M059J (cell line): ENCODE measurements around the gene FAM124B. TPM values are rescaled to one million over a fixed set of nuclear protein-coding genes. Genes with fewer than 3 reads are reported as not detected.
A peak's percentile ranks its signal among the peaks of the same experiment; 100 is the strongest.

Experiments
- DNase-seq: peaks from one replicate; pipeline ENCODE4 v3.0.0-alpha.2; 2012; ENCODE audit warnings: low read depth
- total RNA-seq: library from RNA; depleted of rRNA; stranded (reverse); fragments of >200 nt; shearing (Covaris generic); gene quantifications from 2 replicates; pipeline ENCODE4 v1.2.3, GENCODE V29; 2014; rRNA removed

The FAM124B gene, protein sequence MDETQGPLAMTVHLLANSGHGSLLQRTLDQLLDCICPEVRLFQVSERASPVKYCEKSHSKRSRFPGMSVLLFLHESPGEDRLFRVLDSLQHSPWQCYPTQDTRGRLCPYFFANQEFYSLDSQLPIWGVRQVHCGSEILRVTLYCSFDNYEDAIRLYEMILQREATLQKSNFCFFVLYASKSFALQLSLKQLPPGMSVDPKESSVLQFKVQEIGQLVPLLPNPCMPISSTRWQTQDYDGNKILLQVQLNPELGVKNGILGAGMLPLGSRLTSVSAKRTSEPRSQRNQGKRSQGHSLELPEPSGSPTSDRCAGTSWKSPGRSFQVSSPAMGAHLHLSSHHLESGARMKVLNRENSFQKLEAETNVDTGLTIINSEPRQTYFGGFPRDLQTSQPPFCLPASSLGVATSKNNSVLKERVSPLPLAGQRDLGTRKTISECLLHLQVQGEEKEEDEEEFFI
- total RNA-seq = 0.12 TPM in 1 of 2 replicates, not detected in the other

DNA sequence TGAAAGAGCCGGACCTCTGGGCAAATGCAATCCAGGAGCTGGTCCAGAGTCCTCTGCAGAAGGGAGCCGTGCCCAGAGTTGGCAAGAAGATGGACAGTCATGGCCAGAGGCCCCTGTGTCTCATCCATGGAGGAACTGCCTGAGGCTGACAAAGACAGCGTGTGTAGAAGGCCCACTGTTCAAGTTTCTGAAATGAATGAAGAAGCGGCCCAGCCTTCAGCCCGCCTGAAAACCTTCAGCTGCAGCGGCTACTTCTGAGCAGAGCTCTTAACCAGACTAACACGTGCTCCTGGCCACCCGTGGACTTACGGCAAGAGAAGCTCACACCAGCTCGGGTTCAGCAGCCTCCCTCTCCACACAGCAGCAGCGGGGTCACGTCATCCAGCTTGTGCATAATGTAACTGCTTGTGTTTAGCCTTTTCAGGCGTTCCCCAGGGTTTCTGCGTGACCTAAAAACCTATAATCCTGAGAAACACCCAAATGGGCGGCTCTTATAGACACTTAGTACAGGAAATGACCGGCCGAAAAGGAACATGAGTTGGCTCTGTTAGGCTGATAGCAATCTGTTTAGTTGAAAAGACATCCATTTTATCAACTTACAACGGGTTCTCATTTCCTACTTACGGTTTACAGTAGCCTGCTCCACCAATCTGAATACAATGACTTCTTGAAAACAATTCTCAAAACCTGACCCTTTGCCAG lies at the start of gene FAM124B:
Gene FAM124B, minus strand, starts transcription at position 467 of the 702 bp plus-strand sequence. Its CDS starts 339 bp downstream, at position 128.
- DNase-seq = peak; percentile 73

DNA sequence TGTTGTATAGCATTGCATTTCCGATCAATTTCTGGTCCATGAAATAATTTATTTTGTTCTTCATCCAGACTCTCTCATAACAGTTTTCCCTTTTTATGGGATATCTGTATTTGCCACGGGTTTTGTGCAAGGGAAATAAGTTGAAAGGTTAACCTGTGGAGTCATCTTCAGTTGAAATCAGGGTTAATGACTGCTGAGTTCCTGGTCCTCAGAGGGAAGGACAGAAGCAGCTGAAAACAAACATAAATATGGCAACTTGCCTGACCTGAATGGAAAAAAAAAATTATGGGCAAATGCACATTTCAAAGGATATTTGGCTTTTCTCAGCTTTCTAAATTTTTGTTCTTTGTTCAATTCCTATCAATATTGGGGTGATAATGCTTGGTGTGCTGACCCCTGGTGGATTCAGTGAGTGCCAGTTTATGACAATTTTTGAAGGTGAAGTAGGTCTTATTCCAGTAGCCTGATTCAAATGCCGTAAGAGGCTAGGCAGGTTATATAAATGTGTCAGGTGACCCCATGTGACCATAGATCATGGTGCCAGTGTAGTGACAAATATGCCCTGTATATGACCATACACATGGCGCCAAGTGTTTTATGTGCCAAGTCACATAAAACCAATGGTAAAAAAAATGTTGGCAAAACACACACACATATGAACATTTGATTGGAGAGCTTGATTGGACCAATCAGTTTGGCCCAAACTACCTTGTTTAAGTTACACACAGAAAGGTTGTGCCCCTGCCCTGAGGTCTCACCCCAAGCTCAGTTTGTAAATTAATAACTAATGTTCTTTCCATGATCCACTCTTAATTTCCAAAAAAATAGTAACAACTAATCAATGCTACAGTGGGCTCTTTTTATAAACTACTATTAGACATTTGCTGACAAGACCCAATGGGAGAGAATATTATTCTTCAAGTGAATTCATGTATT lies 47.6 kb upstream of the FAM124B start:
- peak; percentile 24 for DNase-seq

DNA sequence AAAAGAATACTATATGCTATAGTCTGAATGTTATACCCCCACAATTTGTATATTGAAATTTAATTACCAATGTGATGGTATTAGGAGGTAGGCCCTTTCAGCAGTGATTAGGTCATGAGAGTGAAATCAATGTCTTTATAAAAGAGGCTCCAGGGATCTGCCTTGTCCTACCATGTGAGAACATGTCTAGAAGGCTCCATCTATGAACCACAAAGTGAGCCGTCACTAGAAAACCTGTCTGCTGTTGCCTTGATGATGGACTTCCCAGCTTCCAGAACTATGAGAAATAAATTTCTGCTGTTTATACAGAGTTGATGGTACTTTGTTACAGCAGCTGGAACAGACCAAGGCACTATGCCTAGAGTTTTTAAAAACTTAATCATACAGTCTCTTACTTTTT lies 46.3 kb upstream of the FAM124B start:
- DNase-seq = no peak

DNA sequence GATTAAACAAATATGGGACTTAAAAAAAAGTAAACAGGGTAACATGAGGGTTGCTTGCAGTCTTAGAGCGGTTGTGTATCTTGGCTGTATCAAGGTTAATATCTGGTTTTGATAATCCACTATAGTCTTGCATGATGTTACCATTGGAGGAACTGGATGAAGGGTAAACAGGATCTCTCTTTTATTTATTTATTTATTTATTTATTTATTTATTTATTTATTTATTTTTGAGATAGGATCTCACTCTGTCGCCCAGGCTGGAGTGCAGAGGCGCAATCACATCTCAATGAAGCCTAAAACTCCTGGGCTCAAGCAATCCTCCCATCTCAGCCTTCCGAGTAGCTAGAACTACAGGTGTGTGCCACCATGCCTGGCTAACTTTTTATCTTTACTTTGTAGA lies 42.9 kb upstream of the FAM124B start:
- no peak for DNase-seq

DNA sequence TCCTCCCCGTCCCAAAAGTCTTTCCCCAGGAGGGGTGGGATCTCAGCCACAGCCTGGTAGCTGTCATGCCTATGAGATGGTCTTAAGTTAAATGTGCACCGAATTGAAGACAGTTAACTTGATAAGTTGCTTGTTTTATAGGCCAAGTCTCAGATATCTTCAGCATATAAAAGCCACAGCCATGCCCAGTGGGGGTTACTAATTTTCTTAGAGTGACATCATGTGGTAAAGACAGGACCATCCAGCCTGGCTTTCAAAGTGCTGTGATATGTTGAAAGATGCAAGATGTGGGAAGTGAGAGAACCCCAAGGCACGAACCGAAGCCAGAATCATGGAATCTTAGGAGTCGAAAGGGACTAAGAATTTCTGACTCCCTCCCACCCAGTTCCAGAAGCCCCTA lies 42.1 kb upstream of the FAM124B start:
- DNase-seq = no peak

DNA sequence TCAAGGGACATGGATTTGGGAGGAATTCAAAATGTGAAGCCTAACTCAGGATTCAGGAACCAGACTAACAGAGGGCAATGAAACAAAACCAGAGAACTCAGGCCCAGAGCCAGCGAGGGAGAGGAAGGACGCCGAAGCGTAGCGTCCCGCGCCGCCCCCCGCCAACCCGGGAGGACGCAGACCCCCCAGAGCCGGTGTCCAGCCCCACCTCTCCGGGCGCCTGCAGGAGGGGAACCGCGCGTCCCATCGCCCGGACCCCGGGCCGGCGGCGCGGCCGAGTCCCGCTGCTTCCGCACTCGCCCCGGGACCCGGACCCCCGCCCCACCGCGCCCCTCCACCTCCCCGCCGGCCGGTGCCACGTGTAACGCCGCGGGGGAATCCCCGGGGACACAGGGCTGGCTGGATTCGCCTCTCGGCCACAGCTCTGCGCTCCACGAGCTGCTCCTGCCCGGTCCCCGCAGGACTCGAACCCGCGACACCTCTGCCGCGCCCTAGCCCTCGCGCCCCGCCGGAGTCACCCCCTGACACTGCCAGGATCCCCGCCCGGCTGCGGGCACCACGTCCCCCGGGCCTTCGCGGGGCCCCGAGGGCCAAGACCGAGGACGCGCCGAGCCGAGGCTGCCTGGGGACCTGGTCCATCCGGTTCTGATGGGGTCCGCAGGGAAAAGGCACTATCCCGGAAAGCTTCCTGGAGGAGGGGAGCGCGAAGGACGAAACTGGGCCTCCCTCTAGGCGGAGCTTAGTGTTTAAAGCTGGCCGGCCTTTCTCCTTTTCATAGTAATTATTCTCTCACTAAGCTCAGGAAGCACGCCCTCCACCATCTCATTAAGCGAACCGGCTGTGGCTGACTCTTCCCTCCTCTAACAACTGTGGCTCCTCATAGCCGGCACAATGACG lies 40.4 kb upstream of the FAM124B start:
- DNase-seq = peak; percentile 21

DNA sequence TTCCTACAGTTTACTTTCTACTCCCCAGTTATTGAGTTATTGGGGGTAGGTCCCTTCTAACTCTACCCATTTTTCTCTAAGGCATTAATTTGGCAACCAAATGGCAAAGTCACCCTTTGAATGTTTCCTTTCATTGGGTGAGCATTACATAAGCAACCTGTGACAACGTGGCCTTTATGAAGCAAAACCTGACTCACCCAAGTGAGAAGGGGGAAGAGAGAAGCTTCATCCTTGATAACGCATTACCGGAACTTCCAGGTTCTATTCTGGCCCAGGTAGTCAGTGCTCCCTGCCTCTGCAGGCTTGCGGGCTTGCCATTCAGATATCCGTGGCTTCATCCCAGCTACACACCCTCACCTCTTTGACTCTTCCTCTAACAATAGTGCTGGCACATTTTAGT lies 39.1 kb upstream of the FAM124B start:
- DNase-seq = no peak

DNA sequence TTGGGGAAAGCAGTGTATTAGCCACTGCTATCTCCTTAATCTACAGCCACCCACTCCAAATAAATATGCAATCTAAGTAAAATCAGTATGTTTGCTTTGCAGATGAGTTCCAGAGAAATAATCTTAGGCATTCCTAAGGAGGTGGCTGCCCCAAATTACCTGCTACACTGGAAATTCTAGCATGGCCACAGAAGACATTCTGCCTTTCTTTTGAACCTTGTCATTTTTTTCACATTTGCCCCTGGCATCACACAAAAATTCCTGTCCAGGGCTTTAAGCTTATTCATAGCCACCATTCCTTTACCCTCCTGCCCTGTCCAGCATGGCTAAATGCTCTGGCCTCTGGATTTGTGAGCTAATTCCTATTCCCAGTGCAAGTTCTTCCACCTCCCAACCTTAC lies 36.8 kb upstream of the FAM124B start:
- no peak for DNase-seq

DNA sequence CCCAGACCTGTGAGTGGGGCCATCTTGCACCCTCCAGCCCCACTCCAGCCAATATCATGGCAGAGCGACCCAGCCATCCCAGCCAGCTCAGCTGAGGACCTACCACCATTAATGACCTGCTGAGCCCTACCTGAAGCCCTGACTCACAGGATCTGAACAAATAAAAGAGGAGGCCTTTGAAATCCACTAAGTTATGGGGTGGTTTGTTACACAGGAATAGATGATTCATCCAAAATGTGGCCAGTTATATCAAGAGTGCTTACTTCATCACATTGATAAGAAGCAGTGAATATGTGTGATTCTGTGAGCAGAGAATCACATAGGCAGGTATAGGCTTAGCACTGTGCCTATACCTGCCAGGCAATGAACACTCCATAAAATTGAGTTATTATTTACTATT lies 34.7 kb upstream of the FAM124B start:
- DNase-seq = peak; percentile 54

DNA sequence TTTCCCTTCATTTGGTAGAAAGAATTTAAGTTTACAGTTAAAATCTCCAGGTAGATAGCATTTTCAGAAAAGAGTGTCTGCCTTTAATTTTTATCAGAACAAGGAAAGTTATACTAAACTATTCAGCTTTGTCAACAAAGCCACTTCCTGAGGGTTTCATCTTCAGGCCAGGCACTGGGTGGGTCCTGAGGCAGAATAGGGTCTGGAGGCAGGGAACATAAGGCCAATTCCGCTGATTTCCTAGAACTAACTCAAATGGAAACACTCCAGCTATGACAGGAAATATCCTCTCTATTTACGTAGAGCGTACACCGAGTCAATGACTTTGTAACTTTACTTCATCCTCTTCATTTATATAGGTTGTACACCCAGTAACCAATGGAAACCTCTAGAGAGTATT lies 32.7 kb upstream of the FAM124B start:
- DNase-seq = no peak

DNA sequence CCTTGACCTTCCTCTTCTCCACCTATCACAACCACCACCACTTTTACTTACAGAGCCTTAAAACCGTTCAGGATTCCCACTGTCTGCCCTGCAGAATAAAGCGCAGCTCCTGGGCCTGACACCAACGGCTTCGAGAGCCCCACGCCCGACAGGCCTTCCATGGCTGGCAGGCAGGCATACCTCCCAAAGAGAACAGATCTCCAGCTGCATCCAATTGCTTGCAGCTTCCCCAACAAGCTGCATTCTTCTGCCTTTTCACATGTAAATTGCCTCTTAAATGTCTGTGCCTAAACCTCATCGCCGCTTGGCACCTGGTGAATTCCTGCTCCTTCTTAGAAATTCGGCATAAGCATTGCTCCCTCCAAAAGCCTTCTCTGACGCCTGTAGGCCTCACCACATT lies 31.5 kb upstream of the FAM124B start:
- DNase-seq = no peak

DNA sequence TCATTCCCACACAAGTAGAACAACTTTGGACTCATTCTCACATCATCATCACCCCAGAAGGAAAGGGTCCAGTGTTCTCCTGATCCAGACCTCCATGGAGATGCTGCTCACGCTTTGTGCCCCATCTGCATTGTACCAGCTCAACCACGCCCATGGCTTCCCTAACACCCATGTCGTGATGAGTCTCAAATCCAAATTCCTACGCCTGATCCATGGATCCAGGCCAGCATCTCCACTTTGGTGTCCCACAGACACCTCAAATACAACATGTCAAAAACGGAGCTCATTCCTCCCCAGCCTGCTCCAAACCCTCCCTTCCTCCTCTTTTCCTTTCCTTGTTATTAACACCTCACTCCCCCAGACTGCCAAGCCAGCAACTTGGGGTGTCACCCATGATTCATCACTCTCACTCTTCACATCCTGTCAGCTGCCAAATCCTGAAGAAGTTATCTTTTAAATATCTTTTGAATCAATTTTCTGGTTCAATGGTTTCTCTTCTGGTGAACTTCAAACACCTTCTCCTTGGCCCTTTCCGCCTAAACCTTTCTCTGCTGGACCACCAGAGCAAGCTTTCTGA lies 30.2 kb upstream of the FAM124B start:
- peak; percentile 26 for DNase-seq

DNA sequence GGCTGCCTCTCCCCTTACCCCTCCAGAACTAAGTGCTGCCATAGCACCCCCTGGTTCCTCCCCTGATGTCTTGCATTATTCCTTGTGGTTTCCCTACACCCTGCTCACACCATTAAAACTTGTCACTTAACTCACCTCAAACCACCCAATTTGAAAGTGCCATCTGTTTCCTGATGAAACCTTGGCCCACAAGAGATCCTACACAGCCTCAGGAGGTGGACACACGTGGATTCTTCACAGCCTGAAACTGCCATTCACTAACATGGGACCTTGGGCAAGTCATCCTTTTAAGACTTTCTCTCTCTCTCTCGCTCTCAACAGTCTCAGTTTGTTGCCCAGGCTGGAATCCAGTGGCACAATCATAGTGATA lies 27.5 kb upstream of the FAM124B start:
- DNase-seq = no peak

DNA sequence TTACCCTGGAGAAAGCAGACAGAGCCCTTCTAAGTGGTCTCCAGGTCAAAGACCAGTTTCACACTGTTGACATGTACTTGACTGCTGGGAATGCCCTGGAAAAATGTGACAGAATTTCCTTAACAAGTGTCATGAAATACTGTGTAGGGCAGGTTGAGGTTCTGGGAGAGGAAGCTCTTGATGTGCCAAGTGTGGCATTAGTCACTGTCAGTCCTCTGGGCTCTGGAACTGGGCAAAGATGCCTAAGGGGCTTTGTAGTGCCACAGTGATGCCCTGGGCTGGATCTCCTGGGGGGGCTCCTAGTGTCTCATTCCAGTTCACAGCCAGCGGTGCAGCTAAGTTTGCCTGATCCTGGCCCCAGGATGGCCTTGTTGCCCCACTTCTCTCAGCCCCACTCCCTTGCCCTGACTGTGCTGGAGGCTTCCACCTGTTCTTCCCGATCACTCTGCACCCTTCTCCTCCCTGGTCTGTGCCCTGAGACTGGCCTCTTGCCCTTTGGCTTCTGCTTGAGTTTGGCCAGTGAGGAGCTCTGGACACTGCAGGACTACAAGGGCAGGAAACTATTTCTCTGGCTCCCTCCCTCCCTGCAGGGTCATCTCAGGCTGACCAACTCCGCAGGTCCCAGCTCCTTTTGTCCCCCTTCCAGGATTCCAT lies 27.0 kb upstream of the FAM124B start:
- no peak for DNase-seq

DNA sequence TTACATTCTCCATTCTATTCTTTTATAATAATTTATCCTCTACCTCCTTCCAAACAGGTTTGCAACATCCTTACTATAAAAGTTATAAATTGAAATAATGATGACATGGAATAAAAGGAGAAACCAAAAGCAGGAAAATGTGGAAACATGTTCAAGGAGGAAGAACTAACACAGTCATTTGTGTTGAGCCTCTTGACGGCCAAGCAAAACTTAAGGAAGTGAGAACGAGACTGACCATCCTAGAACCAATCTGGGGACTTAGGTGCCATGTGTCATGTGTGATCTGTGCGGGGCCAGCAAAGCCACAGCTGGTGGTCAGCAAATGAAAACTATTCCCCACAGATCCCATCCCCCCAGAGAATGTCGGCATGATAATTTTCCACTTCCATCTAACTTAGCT lies 25.6 kb upstream of the FAM124B start:
- no peak for DNase-seq

DNA sequence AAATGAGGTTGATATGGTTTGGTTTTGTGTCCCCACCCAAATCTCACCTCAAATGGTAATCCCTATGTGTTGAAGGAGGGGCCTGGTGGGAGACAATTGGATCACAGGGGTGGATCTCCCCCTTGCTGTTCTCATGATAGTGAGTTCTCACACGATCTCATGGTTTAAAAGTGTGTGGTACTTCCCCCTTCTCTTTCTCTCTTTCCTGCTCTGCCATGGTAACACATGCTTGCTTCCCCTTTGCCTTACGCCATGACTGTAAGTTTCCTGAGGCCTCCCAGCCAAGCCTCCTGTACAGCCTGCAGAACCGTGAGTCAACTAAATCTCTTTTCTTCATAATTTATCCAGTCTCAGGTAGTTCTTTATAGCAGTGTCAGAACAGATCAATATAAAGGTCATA lies 24.7 kb upstream of the FAM124B start:
- no peak for DNase-seq

DNA sequence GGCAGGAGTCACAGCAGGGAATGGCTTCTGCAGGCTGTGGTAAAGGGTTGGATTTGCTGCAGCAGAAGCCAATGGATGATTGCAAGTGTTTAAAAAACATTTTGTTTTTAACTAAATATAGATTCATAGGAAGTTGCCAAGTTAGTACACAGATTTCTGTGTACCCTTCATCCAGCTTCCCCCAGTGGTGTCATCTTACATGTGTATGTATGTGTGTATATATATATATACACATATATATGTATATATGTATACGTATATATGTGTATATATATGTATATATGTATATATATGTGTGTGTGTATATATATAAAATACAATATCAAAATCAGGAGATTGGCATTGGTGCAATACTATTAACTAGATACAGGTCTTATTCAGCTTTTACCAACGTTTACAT lies 19.2 kb upstream of the FAM124B start:
- no peak for DNase-seq

DNA sequence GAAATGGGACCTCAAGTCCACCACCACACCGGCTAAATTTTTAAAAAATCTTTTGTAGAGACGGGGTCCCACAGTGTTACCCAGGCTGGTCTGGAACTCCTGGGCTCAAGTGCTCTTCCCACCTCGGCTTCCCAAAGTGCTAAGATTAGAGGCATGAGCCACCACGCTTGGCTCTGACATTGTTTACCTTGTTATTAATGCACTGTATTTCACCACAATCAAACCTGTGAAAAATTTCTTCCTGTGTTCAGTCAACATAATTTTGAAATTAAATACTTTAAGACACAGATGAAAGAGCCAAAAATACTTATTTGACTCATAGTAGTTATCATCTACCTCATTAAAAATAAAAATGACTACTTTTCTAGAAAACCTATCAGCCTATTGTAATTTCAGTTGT lies 16.0 kb upstream of the FAM124B start:
- DNase-seq = no peak

DNA sequence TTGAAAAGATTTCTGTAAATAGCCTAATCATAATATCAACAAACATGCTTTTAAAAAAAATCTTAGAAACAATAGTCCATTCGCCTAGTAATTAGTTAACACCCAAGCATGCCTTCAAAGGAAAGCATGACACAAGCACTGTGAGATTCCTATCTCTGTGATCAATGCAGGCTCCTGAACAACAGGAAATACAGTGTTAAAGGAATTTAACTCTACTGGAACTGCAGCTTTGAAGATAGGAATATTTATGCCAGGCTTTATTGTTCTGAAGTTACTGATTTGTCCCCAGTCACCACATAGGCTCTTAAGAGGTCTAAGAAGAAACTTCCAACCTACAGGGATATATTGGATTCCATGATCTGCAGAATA lies 15.4 kb upstream of the FAM124B start:
- DNase-seq = no peak

DNA sequence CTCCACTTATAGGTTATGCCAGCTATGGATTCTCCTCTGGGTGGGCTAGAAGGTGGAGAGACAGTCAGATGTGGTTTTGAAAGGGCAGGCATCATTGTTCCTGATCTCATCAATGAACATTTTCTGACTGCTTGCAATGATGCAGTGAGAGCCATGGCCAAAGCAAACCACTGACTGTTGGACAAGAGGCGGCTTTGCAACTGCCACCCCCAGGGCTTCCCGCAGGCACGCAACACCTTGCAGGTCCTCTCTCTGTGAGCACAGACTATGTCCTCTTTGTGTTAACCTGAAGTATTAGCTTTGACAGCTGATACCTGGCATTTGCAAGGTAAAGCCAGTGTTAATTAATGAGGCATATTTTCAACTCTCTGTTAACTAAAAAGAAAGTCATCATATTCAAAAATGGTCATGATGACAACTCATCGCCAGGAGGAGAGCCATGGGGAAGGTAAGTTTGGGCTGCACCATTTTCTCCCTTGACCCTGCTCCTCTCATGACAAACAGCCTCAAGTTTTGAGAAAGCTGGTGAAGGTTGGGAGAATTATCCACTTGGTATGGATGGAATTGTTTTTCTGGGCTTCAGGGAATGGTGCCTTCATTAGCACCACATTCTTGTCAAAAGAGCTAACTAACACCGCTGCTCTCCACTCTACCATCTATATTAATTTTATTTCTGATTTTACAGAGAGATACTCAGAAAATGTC lies 14.9 kb upstream of the FAM124B start:
- DNase-seq = no peak
